Measurements from ENCODE around the gene PER2. TPM values are rescaled to one million over a fixed set of nuclear protein-coding genes. Genes with fewer than 3 reads are reported as not detected.

The PER2 gene
- total and polyA plus RNA-seq, 2 of the 13 experiments (the other 11 are each of a cell fraction or from before 2014, with no cell fraction given) = 5.1 to 9.4 TPM

DNA sequence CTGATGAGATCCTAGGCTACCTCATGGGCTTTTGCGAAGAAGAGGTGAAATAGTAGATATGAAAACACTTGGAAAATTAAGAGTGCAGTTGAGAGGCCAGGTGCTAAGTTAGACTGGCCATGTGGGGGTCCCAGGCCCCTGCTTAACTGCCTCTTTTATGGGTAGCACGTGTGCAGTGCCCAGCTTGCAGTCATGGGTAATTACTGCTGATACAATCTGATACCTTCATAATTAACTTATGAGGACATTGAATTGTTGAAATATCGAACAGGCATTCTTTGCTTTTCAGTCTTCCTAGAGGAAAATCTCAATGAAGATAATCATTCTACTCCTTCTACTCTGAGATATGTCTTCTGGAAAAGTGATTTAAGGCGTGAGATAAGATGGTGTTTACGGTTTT, 43.5 kb upstream of the PER2 start:
- Histone ChIP-seq H3K36me3 (replicated peaks in 1 of 2; ENCODE audit: control insufficient read depth in 1 of 2, insufficient read depth in 2 of 2, low read length in 2 of 2) (peaks cover 15 to 53% of the 10 kb centered on the region in 2 experiments), H3K27ac (ENCODE audit: extremely low read length, insufficient read depth, low read length) (no peak overlapping the region), H3K4me3 (replicated peaks in 1 of 3; ENCODE audit: insufficient read depth in 1 of 3, low read depth in 2 of 3, low read length in 3 of 3) (no peak overlapping the region), H4K20me1 (ENCODE audit: insufficient read depth, low read length) (no peaks in the 10 kb centered on the region), H3K9ac (ENCODE audit: insufficient read depth, low read depth, low read length) (no peak overlapping the region), H3K79me2 (ENCODE audit: insufficient read depth, low read length) (no peaks in the 10 kb centered on the region), H3K9me3 (ENCODE audit: low read length) (no peaks in the 10 kb centered on the region), H2AFZ (ENCODE audit: low read length) (no peak overlapping the region), H3K27me3 (ENCODE audit: control insufficient read depth in 1 of 2, insufficient read depth in 2 of 2, low read length in 2 of 2) (no peaks in the 10 kb centered on the region), H3K4me2 (ENCODE audit: low read depth, low read length) (no peak overlapping the region), H3K4me1 (ENCODE audit: insufficient read depth, low read length) (no peaks in the 10 kb centered on the region)
- FAIRE-seq (no peak), ATAC-seq (no peak), DNase-seq (ENCODE audit: low spot score) (no peak)
- in situ Hi-C loops (cut with HindIII; ENCODE audit: extremely low pct_ligation_motif_present, low pct_unique_long_range_greater_than_20kb) (no loop called here), intact Hi-C loops (cut with micrococcal nuclease; ENCODE audit: unreplicated experiment) (no loop called here)
- WGBS (ENCODE audit: low lambda C conversion rate) = 93% methylated on average over 5 of the region's 5 CpGs
- TF ChIP-seq NFRKB (IDR thresholded peaks at IDR 0.05) = no peak
- no peak for TF ChIP-seq ZNF720 (CRISPR knock-in tag; IDR thresholded peaks at IDR 0.05)
- TF ChIP-seq ZNF180 (CRISPR knock-in tag; IDR thresholded peaks at IDR 0.05; ENCODE audit: borderline replicate concordance, low read depth) = no peak
- TF ChIP-seq, protein P1, sequence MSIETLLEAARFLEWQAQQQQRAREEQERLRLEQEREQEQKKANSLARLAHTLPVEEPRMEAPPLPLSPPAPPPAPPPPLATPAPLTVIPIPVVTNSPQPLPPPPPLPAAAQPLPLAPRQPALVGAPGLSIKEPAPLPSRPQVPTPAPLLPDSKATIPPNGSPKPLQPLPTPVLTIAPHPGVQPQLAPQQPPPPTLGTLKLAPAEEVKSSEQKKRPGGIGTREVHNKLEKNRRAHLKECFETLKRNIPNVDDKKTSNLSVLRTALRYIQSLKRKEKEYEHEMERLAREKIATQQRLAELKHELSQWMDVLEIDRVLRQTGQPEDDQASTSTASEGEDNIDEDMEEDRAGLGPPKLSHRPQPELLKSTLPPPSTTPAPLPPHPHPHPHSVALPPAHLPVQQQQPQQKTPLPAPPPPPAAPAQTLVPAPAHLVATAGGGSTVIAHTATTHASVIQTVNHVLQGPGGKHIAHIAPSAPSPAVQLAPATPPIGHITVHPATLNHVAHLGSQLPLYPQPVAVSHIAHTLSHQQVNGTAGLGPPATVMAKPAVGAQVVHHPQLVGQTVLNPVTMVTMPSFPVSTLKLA (IDR thresholded peaks at IDR 0.05) = no peak
- no peak for TF ChIP-seq ZNF547 (CRISPR knock-in tag; IDR thresholded peaks at IDR 0.05)
- TF ChIP-seq FIP1L1 (IDR thresholded peaks at IDR 0.05; ENCODE audit: borderline replicate concordance, insufficient read depth, low read depth, low read length) = no peak
- TF ChIP-seq, protein P2, sequence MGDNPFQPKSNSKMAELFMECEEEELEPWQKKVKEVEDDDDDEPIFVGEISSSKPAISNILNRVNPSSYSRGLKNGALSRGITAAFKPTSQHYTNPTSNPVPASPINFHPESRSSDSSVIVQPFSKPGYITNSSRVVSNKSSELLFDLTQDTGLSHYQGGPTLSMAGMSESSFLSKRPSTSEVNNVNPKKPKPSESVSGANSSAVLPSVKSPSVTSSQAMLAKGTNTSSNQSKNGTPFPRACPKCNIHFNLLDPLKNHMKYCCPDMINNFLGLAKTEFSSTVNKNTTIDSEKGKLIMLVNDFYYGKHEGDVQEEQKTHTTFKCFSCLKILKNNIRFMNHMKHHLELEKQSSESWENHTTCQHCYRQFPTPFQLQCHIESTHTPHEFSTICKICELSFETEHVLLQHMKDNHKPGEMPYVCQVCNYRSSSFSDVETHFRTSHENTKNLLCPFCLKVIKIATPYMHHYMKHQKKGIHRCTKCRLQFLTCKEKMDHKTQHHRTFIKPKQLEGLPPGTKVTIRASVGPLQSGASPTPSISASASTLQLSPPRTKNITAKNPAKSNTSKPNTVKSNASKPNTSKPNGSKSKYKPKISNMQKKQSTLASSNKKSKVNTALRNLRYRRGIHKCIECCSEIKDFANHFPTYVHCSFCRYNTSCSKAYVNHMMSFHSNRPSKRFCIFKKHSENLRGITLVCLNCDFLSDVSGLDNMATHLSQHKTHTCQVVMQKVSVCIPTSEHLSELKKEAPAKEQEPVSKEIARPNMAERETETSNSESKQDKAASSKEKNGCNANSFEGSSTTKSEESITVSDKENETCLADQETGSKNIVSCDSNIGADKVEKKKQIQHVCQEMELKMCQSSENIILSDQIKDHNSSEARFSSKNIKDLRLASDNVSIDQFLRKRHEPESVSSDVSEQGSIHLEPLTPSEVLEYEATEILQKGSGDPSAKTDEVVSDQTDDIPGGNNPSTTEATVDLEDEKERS (CRISPR knock-in tag; IDR thresholded peaks at IDR 0.05) = no peak
- TF ChIP-seq POLR2A (IDR thresholded peaks at IDR 0.05; ENCODE audit: insufficient read depth in 1 of 2, low read depth in 2 of 2, low read length in 2 of 2) = no peak
- TF ChIP-seq, protein P3, sequence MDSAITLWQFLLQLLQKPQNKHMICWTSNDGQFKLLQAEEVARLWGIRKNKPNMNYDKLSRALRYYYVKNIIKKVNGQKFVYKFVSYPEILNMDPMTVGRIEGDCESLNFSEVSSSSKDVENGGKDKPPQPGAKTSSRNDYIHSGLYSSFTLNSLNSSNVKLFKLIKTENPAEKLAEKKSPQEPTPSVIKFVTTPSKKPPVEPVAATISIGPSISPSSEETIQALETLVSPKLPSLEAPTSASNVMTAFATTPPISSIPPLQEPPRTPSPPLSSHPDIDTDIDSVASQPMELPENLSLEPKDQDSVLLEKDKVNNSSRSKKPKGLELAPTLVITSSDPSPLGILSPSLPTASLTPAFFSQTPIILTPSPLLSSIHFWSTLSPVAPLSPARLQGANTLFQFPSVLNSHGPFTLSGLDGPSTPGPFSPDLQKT (CRISPR knock-in tag; IDR thresholded peaks at IDR 0.05; ENCODE audit: borderline replicate concordance) = no peak
- BruUV-seq (replicated peaks) = no TSS peak
- ChIA-PET CTCF (ENCODE audit: low intra/inter-chr PET ratio, low total read pairs) (no interaction called here), POLR2A (no interaction called here)
